HG02840 (cell line): Measurements from ENCODE around the gene LINC00632.

Source experiments
- ATAC-seq: cut with Tn5 transposase; IDR thresholded peaks from one replicate; pipeline ENCODE4 v1.9.1; 2021; ENCODE audit warnings: mild to moderate bottlenecking, moderate library complexity, moderate number of reproducible peaks; ENCODE audit not compliant: unreplicated experiment, low FRiP score

Gene LINC00632

DNA sequence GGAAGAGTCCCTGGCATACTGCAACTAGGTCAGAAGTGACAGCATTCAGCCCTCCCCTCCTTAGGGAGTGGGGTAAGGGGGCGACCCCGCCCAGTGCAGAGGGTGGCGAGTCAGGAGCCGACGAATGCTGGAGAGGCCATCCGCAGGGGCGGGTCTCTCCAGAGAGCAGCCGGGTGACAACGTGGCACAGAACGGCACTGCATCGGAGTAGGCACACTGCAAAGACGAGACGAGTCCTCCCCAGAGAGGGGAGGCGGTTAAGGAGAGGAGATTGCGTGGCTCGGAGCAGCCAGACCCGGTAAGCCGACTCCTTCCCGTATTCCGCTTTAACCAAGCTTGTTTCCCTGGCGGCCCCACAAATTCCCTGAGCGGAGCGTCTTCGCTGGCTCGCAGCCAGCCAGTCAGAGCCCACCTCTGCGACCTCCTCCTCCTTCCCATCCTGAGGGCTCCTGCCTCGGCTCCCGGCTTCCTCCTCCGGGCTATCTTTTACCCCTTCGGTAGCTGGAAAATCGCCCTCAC lies 54.9 kb downstream of the LINC00632 start:
- no peak for ATAC-seq

DNA sequence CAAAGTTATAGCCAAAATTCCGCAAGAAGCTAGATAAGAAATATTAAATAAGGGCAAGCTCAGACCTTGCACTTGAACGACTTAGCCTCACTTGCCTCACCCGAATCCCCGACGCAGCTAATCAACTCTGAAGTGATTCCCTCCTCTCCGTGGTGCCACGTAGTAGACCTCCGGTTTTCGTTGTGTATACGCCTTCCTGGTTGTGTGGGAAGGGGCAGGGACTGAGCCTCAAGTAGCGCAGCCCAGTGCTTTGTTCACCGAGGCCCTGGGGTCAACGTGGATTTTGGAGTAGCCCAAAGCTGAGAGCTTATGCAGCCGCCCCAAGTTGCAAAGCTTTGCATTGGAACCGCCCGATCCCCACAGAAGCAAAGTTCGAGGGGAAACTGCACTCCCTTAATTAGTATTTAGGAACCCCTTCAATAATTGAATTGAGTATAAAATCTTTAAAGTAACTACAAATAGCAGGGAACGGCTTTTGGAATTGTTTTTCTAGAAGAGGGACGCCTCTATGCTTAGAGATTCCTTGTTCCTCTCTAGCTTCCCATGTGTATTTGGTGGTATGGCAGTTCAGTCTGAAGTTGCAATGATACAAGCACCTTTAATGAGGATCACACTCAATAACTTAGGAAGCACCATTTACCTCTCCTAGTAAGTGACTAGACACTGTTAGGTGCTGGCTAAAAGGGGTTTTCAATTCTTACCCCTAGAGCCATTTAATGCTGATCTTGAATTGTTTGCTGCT lies 55.7 kb downstream of the LINC00632 start:
- no peak for ATAC-seq

GRCh38 chrX:140766024-140766611 lies 56.6 kb downstream of the LINC00632 start:
- ATAC-seq: no peak

GRCh38 chrX:140767646-140768045 lies 58.1 kb downstream of the LINC00632 start:
- ATAC-seq: no peak

DNA sequence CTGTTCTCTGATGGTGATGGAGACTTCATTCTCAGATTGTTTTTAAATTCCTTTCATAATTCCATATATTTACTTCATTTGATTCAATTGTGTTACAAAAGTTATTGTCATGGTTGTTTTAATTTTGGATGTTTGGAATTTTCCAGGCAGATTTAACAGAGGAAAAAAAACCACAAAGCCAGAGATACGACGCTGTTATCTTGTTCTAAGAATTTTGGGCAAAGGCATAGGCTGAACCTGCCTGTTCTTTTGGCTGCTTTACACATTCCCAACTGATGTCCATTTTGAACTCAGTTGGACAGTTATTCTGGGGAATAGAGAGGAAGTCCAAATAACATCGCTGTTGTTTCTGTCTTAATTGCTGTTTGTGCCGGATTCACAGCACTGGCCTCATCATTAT lies 65.7 kb downstream of the LINC00632 start:
- no peak for ATAC-seq

GRCh38 chrX:140776320-140776719 lies 66.8 kb downstream of the LINC00632 start:
- ATAC-seq: no peak

DNA sequence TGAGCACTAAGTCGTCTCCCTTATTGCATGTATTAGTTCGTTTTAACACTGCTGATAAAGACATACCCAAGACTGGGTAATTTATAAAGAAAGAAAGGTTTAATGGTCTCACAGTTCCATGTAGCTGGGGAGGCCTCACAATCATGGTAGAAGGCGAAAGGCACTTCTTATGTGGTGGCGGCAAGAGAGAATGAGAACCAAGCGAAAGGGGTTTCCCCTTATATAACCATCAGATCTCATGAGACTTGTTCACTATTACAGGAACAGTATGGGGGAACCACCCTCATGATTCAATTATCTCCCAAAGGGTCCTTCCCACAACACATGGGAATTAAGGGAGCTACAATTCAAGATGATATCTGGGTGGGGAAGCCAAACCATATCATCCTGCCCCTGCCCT lies 85.1 kb downstream of the LINC00632 start:
- ATAC-seq: no peak

GRCh38 chrX:140799216-140799615 lies 89.7 kb downstream of the LINC00632 start:
- no peak for ATAC-seq

DNA sequence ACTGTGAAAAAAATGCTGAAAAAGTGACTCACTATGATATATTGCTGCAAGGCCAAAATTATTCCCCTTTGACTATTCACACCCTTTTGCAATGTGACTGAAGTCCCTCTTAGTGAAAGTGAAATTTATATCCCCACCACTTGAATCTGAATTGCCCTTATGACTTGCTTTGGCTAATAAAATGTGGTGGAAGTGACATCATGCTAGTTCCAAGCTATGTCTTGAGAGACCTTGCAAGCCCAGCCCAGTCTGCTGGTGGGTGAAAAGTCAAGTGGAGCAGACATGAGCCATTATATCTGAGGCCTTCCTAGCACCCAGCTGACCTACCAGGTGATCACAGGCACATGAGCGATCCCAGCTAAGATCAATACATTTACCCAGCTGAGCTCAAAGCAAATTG lies 94.7 kb downstream of the LINC00632 start:
- no peak for ATAC-seq

GRCh38 chrX:140815868-140816267 lies 106.3 kb downstream of the LINC00632 start:
- ATAC-seq: no peak

GRCh38 chrX:140817943-140818342 lies 108.4 kb downstream of the LINC00632 start:
- no peak for ATAC-seq

- ATAC-seq: no peak
Observed at GRCh38 chrX:140821280-140821679, 111.7 kb downstream of the LINC00632 start.

DNA sequence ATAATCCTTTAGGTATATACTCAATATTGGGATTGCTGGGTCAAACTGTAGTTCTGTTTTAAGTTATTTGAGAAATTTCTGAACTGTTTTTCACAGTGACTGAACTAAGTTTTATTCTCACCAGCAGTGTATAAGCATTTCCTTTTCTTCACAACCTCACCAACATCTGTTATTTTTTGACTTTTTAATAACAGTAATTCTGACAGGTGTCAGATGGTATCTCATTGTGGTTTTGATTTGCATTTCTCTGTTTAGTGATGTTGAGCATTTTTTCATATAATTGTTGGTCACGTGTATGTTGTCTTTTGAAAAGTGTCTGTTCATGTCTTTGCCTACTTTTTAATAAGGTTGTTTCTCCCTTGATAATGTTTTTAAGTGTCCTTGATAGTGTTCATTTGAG lies 112.6 kb downstream of the LINC00632 start:
- no peak for ATAC-seq

DNA sequence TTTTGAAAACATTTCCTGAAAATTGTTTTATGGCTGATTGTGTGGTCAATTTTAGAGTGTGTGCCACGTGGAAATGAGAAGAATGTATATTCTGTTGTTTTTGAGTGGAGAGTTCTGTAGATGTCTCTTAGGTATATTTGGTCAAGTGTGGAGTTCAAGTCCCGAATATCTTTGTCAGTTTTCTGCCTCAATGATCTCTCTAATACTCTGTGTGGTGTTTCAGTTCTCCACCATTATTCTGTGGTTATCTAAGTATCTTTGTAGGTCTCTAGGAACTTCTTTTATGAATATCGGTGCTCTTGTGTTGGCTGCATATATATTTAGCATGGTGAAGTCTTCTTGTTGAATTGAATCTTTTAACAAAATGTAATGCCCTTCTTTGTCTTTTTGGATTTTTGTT lies 113.3 kb downstream of the LINC00632 start:
- no peak for ATAC-seq

DNA sequence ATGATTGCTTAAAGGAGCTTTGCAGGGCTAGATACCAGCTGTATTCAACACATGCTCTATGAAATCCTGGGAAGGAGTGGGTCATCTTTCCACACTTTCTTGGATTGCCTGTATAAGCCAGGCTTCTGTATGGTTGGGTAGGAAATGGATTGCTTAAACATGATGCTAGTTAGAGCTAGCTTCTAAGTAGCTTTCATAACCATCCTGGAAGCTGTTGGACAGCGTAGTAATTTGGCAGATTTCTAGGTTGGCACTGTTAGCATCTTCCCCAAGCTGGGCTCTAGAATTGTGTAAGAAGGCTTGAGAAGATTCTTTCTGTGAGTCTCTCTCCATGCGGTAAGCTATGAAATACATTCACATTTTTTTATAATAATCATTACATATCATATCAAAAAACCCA lies 127.3 kb downstream of the LINC00632 start:
- ATAC-seq: no peak
